ENCODE data around the gene RPS19.

RPS19 gene

DNA sequence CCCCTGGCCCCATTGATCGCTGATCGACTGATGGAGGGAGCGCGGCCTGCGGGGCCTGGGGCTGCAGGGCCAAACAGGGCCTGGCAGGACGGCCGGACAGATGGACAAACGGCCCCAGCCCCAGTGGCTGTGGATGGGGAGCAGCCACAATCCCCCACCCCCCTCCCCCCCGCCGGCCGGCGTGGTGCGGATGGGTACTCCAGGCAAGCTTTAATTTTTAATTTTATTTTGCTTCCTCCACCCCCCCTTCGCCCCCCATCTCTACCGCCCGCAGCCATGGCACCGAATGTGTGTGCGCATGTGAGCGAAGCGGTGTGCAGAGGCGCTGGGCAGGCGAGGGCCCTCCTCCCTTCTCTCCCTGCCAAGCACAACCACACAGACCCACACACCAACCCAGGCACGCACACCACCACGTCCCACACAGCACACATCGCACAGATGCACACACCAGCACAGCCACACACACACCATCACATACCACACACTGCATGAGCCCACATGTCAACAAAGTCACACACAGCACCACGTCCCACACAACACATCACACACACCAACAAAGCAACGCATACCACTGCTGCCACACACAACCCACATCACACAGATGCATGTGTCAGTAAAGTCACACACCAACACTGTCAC lies 55.8 kb downstream of the RPS19 start:
- no peak for FAIRE-seq

DNA sequence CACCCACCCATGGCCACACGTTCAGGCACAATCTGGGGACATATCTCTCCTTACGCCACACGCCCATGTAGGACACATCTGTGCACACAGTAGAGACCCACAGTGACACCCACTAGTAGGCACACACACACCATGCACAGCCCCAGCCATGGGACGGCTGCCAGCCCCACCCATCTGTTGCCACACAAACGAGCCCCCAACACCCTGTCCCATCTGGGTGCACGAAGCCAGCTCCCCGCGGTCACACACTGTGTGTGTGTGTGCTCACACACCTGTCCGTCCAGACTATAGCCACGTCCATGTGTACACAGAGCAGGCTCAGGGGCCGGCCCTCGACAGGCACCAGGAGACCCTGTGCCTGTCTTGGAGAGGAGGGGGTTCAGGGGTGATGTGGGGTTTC lies 57.6 kb downstream of the RPS19 start:
- FAIRE-seq: no peak

DNA sequence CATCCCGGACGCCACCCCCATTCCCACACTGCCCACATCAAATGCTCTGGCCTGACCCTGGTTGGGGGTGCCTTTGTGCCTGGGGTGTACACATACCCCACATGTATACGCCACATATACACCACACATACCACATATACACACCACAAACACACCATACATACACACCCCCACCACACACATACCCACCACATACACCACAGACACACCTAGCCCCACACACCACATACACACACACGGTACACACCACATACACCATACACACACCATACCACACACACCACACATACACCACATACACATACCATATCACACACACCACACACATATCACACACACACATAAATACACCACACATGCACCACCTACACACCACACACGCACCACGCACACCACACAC lies 58.0 kb downstream of the RPS19 start:
- no peak for FAIRE-seq

DNA sequence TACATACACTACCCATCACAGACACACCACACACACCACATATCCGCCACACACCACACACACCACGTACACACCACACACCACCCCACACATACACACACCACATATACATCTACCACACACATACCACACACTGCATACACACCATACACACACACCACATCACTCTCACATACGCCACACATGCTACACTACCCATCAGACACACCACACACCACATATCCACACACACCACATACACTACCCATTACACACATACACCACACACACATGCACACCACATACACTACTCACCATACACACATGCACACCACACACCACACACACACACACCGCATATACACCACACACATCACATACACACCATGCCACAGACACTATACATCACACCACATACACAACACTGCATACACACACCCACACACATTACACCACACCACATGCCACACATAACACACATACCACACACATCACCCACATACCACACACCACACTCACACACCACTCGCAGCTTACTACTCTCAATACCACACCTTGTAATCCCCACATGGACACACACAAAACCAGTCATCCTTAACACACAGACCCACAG lies 58.7 kb downstream of the RPS19 start:
- no peak for FAIRE-seq

DNA sequence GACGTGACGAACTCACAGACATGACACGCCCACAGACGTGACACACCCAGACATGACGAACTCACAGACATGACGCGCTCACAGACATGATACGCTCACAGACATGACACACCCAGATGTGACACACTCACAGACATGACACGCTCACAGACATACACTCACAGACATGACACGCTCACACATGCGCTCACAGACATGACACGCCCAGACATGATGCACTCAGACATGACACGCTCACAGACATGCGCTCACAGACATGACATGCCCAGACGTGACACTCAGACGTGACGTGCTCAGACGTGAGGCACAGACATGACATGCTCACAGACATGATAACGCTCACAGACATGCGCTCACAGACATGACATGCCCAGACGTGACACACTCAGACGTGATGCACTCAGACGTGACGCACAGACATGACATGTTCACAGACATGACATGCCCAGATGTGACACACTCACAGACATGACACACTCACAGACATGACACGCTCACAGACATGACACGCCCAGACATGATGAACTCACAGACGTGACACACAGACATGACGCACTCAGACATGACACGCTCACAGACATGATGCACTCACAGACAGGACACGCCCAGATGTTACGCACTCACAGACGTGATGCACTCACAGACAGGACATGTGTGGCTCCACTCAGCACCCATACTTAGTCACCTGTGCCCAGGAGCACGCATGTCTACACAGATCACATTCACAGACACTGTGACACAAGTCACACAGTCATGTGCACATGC lies 60.1 kb downstream of the RPS19 start:
- FAIRE-seq: no peak

DNA sequence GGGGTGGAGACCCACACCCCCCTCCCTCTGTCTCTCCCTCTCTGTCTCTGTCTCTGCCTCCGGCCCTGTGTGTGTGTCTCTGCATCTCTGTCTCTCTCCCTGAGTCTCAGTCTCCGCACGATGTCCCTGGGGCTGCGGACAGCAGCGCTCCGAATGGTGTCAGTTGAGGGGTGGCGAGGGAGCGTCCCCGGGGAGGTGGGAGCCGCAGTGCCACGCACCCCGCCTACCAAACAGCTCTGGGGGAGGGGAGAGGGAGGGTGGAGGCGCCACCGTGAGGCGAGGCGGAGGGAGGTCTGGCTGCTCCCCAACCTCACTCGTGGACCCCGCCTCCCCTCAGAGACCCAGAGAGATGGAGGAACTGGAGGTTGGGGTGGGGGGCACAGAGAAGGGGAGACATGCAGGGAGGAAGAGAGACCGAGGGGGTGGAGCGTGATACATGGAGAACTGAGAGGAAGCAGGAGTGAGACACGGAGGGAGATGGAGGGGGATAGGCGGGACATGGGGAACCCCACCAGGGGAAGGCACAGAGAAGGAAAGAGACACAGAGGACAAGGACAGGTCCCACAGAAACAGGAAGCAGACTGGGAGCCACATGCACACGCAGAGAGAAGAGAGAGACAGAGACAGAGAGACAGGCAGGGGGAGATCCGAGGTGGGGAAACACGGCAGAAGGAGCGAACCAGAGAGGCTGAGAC lies 61.0 kb downstream of the RPS19 start:
- no peak for FAIRE-seq

DNA sequence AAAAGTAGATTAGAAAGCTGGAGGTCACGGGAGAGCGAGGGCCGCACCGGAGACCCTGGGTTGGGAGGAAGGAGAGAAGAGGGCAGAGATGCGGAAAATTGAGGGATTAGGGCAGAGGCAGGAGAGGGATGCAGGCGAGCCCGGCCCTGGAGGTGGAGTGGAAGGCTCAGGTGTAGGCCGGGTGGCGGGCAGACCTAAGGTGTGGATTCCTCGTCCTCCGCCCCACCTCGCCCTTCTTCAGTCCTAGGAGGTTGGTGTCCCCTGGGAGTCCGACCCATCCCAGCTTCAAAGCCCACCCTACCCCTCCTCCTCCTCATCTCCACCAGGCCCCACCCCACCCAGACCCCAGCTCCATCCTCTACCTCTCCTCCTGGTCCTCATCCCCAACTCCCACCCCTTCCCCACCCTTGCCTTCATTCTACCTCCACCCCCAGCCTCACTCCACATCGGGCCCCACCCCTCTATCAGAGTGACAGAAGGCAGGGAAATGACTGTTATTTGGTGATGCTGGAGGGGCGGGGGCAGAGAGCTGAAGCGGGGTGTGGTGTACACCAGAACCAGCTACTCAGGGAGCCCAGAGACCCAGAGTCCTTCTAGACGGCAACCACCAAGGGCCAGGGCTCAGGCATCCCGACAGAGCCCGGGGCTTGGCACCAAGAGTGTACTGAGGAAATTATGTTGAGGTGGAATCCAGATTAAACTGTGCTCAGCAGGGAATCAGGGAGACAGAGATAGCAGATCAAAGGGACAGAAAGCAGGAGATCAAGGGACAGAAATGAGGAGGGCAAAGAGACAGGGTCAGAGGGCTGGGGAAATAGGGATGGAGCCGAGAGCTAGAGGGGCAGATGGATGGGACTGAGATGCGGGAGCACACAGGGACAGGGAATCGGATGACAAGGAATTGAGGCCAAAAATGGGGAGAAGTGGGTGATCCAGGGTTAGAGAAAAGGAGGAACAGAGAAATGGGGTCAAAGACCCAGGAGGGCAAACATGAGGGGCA lies 61.8 kb downstream of the RPS19 start:
- FAIRE-seq: no peak
